Measurements from ENCODE around the gene SLC22A1.

The SLC22A1 gene

DNA sequence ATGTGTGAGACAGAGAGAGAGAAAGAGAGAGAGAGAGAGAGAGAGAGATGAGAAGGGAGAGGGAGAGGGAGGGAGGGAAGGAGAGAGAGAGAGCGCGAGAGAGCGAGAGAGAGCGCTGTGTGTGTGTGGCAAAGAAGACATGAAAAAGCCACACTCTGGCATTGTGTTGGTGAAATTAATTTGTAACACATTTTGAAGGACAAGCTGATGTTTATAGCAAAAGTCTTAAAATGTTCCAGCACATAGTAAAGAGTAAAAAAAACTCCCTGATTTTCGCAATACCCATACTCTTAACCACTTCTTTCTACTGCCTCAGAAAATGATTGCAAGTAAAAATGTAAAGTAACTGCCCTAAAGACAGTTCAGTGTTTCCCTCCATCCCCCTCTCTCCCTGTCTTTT lies 56.7 kb downstream of the SLC22A1 start:
- ATAC-seq, result no peak

DNA sequence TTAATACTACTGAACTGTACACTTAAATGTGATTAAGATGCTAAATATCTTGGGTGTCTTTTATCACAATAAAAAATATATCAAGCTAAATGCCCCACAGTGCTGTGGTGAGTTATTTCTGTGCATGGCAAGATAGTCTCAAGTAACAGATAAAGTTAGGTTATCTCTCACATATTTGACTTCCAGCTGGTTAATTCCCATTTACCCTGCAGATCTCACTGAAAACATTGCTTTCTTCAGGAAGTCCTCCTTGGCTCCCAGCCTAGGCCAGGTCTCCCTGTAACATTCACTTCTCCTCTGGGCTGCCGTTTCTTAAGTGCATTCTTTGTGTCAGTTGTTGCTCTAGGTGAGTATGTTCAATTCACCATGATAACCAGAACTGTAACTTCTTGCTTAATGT lies 59.1 kb downstream of the SLC22A1 start:
- ATAC-seq, result no peak

DNA sequence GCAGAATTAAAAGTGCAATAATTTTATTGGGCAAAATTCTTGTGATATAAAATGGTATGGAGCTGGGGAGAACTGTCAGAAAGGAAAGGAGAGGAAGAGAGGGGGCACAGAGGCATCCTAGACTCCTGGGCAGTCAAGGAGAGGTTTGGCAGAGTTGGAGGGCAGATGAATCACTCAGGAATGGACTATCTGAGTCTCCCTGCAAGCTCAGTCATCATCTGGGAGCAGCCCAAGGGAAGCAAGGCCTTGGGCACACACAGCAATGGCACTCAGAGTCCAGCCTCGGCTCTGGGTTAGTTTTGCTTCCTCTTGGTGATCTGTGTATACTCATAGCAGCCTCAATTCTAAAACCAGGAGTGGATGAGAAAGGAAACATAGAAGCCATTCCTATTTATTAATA lies 67.2 kb downstream of the SLC22A1 start:
- no peak for ATAC-seq

DNA sequence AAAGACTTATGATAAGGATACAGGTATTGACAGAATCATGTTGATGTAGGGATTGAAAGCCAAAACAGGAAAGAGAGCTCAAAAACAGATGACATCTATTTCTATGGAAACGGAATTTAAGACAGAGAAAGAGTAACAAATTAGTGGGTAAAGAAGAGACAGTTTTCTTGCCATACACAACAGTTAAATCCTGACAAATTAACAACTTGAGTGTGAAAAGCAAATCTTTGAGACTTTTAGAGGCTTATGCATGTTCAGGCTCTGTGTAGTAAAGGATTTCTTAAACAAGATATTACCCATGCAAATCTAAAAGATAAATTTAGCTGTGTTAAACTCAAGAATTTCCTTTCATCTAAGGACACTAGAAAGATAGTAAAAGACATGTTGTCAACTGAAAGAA lies 68.5 kb downstream of the SLC22A1 start:
- ATAC-seq, result no peak

DNA sequence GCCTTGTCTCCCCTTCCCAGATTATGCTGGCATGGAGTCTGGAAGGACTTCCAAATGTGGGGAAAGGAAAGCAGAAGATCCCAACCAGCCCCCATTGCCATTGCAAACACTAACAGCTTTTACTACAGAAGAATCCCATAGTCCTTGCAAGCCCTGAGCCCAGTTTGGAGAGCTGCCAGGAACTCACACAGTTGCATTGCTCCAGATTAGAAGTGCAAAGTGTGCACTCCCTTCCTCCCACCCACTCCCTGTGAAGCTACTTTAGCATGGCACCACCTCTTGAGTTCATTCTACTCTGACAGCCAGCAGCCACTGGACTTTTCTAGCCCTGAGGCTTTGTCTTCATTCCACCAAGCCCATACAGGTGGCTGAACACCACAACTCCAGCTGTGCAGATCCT lies 69.4 kb downstream of the SLC22A1 start:
- ATAC-seq, result no peak

DNA sequence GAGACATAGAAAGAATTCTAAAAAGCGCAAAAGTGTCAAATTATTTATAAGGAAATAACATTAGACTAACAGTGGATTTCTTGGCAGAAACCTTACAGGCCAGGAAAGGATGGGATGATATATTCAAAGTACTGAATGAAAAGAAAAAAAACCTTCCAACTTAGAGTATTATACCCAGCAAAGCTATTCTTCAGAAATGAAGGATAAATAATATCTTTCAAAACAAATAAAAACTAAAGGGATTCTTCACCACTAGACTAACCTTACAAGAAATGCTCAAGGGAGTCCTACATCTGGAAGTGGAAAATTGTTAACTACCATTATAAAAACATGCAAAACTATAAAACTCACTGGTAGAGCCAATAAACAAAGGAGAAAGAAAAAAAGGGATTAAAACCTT lies 71.2 kb downstream of the SLC22A1 start:
- ATAC-seq, result no peak

DNA sequence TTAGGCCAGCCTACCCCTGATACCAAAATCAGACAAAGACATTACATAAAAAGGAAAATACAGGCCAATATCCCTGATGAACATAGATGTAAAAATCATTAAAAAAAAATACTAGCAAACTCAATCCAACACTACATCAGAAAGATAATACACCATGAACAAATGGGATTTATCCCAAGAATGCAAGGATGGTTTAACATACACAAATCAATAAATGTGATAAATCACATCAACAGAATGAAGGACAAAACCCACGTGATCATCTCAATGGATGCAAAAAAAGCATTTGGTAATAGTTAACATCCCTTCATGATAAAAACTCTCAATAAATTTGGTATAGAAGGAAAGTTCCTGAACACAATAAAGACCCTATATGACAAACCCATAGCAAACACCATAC lies 73.2 kb downstream of the SLC22A1 start:
- ATAC-seq, result no peak

DNA sequence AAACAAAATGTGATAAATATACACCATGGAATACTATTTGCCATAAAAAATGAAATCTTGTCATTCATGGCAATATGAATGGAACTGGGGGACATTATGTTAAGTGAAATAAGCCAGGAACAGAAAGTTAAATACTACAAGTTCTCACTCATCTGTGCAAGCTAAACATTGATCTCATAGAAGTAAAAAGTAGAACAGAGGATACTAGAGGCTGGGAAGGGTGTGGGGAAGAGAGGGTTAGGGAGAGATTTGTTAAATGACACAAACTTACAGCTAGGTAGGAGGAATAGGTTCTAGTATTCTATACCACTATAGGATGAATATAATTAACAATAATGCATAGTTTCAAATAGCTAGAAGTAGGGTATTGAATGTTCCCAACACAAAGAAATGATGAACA lies 76.0 kb downstream of the SLC22A1 start:
- no peak for ATAC-seq

DNA sequence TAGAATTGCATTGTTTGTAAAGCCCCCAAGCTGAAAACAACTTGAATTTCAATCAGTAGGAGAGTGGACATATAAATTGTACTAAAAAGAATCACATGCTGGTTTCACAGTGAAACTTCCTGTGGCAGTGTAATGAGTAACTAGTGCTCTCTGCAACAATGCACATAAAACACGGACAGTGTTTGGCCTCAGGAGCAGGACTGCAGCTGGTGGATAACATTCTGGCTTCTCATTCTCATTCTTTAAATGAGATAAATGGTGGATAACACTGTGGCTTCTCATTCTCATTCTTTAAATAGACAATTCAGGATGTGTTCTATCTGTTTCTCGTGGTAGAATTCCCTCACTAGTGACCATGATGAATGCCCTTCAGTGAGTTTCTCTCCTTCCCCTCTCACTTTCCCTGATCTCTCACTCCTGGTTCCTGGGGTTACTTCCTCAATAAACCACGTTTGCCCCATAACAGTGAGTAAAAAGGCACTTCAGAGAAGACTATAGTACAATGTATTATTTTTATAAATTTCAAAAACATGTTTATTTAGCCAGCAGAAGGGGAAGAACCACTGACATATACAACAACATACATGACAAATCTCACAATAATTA lies 77.1 kb downstream of the SLC22A1 start:
- no peak for ATAC-seq

DNA sequence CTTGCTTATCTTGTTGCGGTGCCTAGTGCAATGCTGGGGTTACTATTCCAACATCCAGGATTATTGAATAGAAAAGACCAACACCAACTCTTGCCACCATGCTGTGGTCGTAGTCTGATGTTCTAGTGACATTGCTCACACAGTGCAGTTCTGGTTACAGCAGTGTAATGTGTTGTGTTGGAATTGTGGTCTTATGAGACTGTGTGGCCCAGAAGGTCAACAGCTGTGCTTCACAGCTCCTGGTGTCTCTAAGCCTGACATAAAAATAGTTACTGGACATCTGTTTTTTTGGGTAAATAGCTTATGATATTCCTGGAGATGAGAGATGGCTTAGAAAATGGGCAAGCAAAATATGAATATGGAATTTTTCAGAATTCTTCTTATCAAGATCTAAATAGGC lies 79.4 kb downstream of the SLC22A1 start:
- ATAC-seq, result no peak

DNA sequence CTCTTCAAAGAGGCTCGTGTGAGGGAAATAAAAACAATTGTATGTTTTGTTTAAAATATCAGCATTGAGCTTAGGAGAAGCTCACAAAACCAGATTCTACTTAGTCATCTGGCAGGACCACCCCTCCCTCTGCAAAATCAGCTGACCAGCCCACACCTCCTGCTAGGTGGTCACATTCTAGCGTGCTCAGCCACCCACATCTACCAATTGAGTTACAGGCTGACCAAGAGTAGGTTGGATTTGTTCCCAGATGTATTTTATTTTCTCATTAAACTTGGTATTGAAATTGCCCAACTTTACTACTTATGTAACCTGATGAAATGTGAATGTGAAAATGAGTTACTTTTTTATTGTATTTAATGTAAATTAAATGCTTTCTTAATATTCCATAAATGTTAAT lies 80.8 kb downstream of the SLC22A1 start:
- no peak for ATAC-seq

DNA sequence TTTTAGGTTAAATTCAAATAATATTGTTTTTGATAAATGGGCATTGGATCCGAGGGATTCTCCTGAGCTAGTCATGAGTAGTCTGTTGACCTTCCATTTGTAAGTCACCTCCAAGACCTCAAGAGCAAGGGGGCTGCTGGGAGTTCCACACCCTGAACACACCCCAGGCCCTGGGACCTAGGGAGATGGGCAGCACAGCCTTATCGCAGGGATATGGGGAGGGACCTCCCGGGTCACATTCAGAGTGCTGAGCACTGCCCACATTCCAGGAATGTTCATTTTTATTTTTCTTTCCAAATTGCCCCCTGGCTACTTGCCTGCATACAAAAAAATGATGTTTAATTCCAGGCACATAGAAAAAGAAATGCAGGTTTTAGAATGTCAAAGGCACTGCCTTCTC lies 81.5 kb downstream of the SLC22A1 start:
- ATAC-seq, result no peak

DNA sequence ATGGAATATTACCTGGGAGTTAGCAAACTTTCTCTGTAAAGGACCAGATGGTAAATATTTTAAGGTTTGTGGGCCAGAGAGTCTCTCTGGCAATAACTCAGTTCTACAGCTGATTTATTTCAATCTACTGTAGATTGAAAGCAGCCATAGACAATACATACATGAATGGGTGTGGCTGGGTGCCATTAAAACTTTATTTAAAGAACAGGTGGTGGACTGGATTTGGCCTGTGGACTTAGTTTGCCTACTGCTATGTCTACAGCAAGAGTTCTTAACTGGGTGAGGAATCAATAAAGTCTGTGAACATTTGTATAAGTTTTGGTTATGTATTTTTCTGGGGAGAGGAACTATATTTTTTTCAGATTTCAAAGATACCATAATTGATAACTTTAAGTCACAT lies 81.9 kb downstream of the SLC22A1 start:
- no peak for ATAC-seq

DNA sequence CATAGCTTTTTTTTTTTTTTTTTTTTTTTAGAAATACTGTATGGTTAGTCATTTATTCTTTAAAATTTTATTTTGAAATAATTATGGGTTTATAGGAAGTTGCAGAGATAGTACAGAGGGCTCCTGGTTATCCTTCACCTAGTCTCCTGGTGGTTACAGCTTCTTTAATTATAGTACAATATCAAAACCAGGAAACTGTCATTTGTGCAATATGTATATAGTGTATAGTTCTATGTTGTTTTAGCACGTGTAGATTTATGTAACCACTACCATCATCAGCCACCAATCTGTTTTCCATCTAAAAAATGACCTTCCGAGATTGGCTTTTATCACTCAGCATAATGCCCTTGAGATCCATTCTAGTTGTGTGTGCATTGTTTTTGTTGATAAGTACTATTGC lies 82.3 kb downstream of the SLC22A1 start:
- no peak for ATAC-seq

DNA sequence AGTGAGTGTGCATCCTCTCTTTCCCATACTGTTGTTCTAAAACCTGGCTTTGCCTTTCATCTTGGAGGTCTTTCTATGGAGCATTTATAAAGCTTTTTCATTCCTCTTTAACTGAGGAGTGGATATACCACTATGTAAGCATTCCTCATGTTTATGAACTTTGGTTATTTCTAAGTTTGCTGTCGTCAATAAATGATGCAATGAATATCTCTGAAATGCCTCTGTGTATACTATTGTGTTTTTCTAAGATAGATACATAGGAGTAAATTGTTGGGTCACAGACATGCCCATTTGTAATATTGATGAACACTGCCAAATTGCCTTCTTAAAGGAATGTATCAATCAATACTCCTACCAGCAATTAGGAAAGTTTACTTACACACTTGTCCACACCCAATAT lies 83.1 kb downstream of the SLC22A1 start:
- ATAC-seq, result no peak

DNA sequence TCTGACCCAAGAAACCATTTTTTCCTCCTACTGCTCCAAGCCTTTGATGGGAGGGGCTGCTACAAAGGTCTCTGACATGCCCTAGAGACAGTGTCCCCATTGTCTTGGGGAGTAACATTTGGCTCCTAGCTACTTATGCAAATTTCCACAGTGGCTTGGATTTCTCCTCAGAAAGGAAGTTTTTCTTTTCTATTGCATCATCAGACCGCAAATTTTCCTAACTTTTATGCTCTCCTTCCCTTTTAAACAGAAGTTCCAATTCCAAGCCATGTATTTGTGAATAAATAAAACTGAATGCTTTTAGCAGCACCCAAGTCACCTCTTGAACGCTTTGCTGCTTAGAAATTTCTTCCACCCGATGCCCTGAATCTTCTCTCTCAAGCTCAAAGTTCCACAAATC lies 86.0 kb downstream of the SLC22A1 start:
- no peak for ATAC-seq
